ENCODE results near the gene PLEKHH1.

The PLEKHH1 gene

GRCh38 chr14:67510836-67511235, 22.3 kb upstream of the PLEKHH1 start:
- no peak for DNase-seq

- no peak for DNase-seq
Observed at GRCh38 chr14:67512463-67513310, 20.4 kb upstream of the PLEKHH1 start.

GRCh38 chr14:67513631-67514108, 19.4 kb upstream of the PLEKHH1 start:
- DNase-seq, result no peak

- no peak for DNase-seq
Observed at GRCh38 chr14:67514203-67514607, 18.9 kb upstream of the PLEKHH1 start.

GRCh38 chr14:67514650-67515385, 18.3 kb upstream of the PLEKHH1 start:
- no peak for DNase-seq

- no peak for DNase-seq
Observed at GRCh38 chr14:67515386-67516079, 17.6 kb upstream of the PLEKHH1 start.

GRCh38 chr14:67516676-67517075, 16.4 kb upstream of the PLEKHH1 start:
- no peak for DNase-seq

- DNase-seq, result no peak
Observed at GRCh38 chr14:67517083-67517482, 16.0 kb upstream of the PLEKHH1 start.

- DNase-seq, result no peak
Observed at GRCh38 chr14:67519406-67519805, 13.7 kb upstream of the PLEKHH1 start.

- no peak for DNase-seq
Observed at GRCh38 chr14:67520482-67520881, 12.6 kb upstream of the PLEKHH1 start.

- DNase-seq, result no peak
Observed at GRCh38 chr14:67522270-67522669, 10.8 kb upstream of the PLEKHH1 start.

- DNase-seq, result no peak
Observed at GRCh38 chr14:67523764-67524633, 9.1 kb upstream of the PLEKHH1 start.

GRCh38 chr14:67524634-67524963, 8.5 kb upstream of the PLEKHH1 start:
- no peak for DNase-seq

GRCh38 chr14:67525389-67525788, 7.7 kb upstream of the PLEKHH1 start:
- no peak for DNase-seq

- DNase-seq, result no peak
Observed at GRCh38 chr14:67526181-67526580, 6.9 kb upstream of the PLEKHH1 start.

GRCh38 chr14:67526676-67527459, 6.2 kb upstream of the PLEKHH1 start:
- peak; percentile 21 for DNase-seq

- DNase-seq, result no peak
Observed at GRCh38 chr14:67527756-67528155, 5.3 kb upstream of the PLEKHH1 start.

- no peak for DNase-seq
Observed at GRCh38 chr14:67528276-67528675, 4.8 kb upstream of the PLEKHH1 start.

GRCh38 chr14:67529947-67530935, 2.8 kb upstream of the PLEKHH1 start:
- no peak for DNase-seq

- no peak for DNase-seq
Observed at GRCh38 chr14:67532606-67532997, 488 bp upstream of the PLEKHH1 start.

- no peak for DNase-seq
Observed at GRCh38 chr14:67533754-67534085, 630 bp downstream of the PLEKHH1 start.

Measured in DMS153 (cell line).